ENCODE data around the gene FGF12. TPM values are rescaled to one million over a fixed set of nuclear protein-coding genes. Genes with fewer than 3 reads are reported as not detected.

The FGF12 gene
- polyA plus RNA-seq, 4 donors = 4.6 to 12.8 (median 9.1) TPM

DNA sequence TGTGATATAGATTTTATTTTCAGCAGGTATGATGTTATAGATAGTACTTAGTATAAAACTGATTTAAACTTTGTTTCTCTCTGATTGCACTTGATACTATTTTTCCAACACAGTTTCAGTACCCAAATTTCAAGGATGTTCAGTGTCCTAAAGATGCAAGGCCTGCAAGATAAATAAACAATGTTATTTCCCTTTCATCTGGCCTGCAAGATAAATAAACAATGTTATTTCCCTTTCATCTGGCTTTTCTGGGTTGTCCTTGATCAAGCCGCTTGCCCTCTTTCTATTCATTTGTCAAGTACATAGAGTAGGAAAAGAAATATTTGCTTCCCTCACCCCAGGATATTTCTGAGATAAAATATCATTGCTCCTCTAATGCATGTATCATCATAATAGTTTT lies 571.0 kb downstream of the FGF12 start:
- no peak for DNase-seq (ENCODE audit: low read depth in 4 of 4, low spot score in 3 of 4)

DNA sequence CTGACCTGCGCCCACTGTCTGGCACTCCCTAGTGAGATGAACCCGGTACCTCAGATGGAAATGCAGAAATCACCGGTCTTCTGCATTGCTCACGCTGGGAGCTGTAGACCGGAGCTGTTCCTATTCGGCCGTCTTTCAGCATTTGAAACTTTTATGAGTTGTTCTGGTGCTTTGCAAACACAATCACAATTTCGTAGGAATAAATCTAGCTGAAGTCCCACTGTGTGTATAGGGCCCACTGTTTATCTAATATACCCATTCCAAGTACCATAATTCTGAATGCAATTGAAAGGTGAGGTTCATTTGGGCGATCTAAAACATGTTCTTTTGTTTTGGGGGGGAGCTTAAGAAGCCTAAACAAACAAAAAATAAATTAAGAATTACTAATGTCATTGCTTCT lies 572.1 kb downstream of the FGF12 start:
- DNase-seq (ENCODE audit: low read depth in 4 of 4, low spot score in 3 of 4) = no peak

DNA sequence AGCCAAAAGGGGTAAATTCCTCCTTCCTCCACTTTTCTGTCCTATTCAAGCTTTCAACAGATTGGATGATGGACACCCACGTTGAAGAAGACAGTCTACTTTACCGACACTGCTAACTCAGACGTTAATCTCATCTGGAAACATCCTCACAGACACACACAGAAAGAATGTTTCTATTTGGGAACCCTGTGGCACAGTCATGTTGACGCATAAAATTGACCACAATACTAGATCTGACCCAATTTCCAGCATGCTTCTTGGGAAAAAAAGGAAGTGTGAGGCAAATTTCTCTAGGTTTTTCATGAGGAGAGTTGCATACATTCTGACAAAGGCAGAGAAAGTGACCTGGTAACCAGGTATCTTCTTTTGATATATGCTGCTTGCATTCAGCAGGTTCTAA lies 594.1 kb downstream of the FGF12 start:
- no peak for DNase-seq (ENCODE audit: low read depth in 4 of 4, low spot score in 3 of 4)

DNA sequence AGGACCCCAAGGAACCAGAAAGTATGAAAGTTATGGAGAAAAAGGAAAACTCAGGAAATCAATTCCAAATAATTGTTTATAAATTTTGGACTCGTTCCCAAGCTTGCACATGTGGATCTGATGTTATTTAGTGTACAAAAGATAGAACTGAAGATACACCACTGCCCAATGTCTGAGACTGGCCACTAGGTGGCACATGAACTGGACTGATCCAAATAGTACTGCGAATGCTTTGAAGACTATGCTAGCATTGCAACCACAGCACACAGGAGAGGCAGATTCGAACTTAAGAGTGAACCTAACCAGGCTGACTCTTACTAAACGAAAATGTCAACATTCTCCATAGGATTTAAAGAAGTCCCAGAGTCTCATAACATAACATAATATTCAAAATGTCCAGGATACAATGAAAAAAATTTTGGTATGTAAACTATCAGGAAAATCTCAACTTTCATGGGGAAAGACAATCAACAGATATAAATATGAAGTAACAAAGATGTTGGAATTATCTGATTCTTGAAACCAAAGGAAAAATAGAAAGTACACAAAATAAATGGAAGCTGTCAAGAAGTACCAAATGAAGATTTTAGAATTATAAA lies 596.7 kb downstream of the FGF12 start:
- DNase-seq (ENCODE audit: low read depth in 4 of 4, low spot score in 3 of 4) = no peak

DNA sequence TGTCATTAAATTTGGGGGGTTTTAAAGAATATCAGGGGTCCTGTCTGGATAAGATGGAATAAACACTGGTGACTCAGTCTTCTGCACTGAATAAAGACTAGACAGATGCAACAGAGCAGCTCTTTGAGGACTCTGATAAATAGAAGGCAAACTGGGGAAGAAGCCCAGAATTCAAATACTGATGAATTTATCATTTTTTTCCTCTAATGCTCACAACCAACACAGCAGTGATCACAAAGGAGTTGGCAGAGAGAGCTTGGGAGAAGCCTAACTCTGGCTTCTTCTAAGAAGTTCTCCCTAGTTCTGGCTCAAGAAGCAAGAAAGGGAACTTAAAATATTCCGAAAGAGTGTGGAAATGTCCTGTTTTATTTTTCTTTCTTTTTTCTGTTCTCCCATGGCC lies 597.8 kb downstream of the FGF12 start:
- no peak for DNase-seq (ENCODE audit: low read depth in 4 of 4, low spot score in 3 of 4)

DNA sequence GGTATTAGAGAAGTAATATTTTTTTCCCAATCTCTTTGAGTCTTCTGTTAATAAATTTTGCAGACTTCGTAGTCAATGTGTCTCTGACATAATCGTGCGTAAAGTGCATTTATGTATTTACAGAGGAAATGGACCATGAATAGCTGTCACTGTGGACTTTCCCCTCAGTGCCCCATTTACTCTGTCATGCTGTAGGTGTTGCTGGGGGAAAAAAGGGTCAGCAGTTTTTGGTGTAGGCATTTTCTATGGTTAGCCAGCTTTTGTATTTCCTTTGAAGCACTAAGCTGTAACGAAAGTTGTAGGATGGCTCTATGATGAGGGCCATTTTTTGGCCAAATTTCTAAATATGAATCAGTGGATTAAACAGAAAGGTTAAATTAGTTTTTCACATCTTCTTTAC lies 598.4 kb downstream of the FGF12 start:
- no peak for DNase-seq (ENCODE audit: low read depth in 4 of 4, low spot score in 3 of 4)

DNA sequence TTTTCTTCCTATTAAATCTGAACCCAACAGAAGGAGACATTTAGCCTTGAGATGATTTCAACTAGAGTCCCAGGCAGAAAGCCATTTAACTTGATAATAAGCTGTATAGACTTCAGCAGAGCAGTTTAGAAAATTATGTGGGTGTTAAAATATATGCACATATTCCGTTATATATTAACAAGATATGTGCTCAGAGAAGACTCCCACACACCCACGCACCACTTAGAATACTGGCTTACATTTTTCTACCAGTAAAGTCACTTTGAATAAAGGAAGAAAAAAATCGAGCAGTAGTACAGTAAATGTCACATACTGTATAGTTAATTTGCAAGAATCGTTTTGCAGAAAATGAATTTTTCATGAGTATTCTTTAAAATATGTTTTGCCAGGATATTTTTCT lies 599.3 kb downstream of the FGF12 start:
- DNase-seq (ENCODE audit: low read depth in 4 of 4, low spot score in 3 of 4) = no peak

DNA sequence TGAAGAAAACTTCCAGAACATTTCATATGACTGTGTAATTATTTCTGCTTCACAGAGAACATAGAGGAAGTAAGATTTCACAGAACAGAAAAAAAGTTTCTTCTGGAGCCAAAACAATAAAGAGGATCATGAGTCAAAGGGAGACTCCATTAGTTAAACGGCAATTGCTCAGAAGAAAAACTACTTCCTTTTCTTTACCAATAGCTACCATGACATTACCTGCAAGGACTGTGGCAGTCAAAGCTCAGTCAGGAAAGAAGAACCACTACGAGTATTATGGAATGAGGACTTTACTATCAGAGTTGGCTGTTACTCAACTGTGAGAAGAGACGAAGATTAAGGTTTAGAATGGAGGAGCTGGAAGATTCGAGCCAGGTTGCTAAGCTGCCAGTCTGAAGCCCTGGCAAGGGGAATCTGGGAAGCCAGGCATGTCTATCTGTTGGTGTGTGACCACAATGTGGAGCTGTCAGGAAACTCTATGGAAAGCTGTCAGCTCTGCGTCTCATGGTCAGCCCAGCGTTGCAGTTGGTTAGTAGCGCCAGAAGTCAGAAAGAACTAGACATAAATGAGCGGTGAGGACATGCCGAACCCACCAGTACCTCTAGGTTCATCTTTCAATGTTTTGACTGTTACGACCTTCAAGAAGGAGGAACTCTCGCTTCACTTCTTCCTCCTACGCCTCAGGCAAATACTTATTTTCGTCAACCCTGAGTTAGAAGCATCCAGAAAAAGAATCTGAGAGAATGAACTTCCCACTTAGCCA lies 604.3 kb downstream of the FGF12 start:
- DNase-seq (ENCODE audit: low read depth in 4 of 4, low spot score in 3 of 4) = no peak

DNA sequence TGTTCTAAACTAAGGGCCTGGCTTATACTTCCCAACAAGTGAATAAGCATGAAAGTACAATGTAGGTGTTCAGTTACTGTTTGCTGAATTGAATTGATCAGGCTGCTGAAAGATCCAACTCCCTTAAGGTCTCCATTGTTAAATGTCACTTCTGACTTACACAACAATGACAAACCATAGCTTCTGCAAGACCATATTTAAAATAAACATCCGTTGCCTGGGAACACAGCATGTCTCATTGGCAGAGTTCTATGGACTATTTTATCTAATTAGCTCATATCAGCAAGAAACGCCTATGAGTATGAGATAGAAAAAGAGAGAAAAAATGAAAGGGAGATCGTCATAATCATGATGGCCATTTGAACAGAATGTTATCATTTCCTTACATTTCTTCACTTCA lies 605.4 kb downstream of the FGF12 start:
- DNase-seq (ENCODE audit: low read depth in 4 of 4, low spot score in 3 of 4) = no peak

DNA sequence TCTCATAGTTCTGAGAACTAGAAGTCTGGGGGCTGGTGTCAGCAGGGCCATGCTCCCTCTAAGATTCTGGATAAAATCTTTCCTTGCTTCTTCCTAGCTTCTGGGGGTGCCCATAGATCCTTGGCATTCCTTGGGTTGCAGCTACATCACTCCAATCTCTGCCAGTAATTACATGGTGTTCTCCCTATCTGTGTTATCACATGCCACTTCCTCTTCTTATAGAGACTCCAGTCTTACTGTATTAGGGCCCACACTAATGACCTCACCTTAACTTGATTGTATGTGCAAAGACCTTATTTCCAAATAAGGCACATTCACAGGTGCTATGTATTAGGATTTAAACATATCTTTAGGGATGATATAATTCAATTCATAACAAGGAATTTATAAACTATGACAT lies 618.5 kb downstream of the FGF12 start:
- DNase-seq (ENCODE audit: low read depth in 4 of 4, low spot score in 3 of 4) = no peak

DNA sequence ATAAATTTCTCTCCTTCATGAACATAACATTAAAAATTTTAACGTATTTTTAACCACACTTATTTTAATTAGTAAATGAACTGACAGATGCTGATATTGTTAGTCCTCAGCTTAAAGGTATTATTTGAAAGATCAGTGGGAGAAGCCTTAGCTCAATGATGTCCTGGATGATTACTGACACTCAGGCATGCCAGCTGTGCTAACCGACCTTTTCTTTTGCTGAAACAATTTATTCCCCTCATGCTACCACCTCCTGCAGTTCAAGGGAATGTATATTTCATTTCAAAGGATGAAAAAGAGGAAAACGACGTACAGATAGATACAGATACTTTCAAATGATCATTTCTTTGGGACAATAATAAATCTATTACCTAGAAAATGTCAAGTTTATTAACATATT lies 620.8 kb downstream of the FGF12 start:
- DNase-seq (ENCODE audit: low read depth in 4 of 4, low spot score in 3 of 4) = no peak

DNA sequence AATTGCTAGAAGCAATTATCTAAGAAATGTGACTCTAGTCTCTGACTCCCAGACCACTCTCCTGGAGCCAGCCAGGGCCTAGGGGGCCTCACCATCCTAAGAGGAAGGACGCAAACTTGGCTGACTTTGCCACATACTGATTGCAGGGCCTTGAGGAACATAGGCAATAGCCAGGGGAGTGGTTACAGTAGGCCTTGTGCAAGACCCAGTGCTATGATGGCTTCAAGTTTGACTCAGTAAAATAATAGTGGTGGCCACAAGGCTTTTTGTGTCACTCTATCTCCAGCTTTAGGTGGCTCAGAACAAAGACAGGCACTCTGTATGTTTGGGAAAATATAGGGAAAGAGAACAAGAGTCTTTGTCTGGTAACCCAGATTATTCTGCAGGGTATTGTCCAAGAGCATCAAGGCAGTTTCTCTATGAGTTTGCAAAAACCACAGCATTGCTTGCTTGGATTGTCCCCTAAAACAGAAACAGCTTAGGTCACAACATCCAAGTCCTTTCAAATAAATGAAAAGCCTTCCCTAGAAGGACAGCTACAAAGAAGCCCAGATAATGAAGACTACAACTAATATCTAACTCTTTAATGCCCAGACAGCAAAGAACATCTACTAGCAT lies 634.8 kb downstream of the FGF12 start:
- no peak for DNase-seq (ENCODE audit: low read depth in 4 of 4, low spot score in 3 of 4)

DNA sequence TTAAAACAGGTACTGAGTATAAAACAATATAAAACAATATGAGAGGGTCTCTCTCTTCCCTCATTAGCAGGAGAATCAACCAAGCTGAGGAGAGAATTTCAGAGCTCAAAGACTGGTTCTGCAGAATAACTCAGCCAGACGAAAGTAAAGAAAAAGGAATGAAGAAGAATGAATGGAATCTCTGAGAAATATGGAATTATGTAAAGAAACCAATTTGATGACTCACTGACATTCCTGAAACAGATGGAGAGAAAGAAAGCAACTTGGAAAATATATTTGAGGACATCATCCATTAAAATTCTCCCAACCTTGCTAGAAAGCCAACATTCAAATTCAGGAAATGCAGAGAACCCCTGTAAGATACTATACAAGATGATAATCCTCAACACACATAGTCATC lies 635.5 kb downstream of the FGF12 start:
- DNase-seq (ENCODE audit: low read depth in 4 of 4, low spot score in 3 of 4) = no peak

DNA sequence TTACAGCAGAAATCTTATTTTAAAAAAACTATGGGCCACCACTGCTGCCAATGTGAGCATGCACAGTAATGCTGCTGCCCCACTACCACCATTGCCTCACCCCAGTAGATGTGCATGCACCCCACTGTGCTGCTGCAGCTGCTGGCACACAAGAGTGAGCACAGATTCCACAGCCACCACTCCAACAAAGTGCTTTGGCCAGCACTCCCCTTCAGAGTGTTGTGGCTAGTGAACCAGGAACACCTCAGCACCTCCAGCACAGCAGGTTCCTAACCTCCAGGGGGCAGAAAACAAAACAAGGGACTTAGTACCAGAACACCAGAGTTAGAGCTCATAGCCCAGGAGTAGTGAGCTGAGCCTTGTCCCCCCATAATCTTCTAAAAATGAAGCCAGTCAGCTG lies 636.8 kb downstream of the FGF12 start:
- DNase-seq (ENCODE audit: low read depth in 4 of 4, low spot score in 3 of 4) = no peak

Other genes with a start within 250 kb of the FGF12 start
- 10 to 100 TPM in 3 of 4 donors, 1 to 10 TPM in 1; 8.1 to 17.4 (median 16.2) TPM for gene MB21D2, start 190.3 kb upstream of the FGF12 start, polyA plus RNA-seq (ENCODE audit: insufficient read length in 4 of 4)